Fibroblast of mammary gland (primary cell): Measurements from ENCODE around the gene CAPZA2.

Experiments
- DNase-seq: peaks from one replicate; pipeline ENCODE4 v3.0.0-alpha.2; 2010; ENCODE audit warnings: low read depth
- H3K4me3 ChIP-seq: 2 replicates; pipeline ENCODE4 v1.5.1; 2011; ENCODE audit warnings: low read depth, mild to moderate bottlenecking, low read length, moderate library complexity; ENCODE audit not compliant: control insufficient read depth
- TF ChIP-seq, protein P1 (sequence below): conservative IDR thresholded peaks from 2 replicates; pipeline ENCODE4 v1.5.1; 2011; ENCODE audit warnings: low read depth, low read length, inconsistent platforms; ENCODE audit not compliant: control insufficient read depth, insufficient read depth

CAPZA2 gene

DNA sequence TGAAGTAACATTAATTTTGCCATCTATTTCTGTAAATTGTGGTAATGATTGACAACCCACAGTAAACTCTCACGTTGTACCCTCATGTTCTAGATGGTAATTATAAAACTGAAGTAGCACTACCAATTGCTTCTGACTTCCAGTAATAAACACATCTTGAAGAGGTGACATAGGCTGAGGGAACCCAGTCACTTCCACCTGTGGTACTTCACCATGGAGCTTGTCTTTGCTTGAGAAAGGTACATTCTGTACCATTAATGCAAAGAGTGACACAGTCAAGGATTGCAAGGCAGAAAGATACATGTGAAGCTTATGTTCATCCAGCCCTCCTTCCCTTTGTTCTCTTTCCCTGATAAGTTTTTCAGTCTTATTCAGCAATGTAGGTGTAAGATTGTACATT, 11.2 kb downstream of the CAPZA2 start:
- TF ChIP-seq, protein P1, sequence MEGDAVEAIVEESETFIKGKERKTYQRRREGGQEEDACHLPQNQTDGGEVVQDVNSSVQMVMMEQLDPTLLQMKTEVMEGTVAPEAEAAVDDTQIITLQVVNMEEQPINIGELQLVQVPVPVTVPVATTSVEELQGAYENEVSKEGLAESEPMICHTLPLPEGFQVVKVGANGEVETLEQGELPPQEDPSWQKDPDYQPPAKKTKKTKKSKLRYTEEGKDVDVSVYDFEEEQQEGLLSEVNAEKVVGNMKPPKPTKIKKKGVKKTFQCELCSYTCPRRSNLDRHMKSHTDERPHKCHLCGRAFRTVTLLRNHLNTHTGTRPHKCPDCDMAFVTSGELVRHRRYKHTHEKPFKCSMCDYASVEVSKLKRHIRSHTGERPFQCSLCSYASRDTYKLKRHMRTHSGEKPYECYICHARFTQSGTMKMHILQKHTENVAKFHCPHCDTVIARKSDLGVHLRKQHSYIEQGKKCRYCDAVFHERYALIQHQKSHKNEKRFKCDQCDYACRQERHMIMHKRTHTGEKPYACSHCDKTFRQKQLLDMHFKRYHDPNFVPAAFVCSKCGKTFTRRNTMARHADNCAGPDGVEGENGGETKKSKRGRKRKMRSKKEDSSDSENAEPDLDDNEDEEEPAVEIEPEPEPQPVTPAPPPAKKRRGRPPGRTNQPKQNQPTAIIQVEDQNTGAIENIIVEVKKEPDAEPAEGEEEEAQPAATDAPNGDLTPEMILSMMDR, result no peak
- DNase-seq, result no peak
- H3K4me3 ChIP-seq, result no peak overlapping the region

DNA sequence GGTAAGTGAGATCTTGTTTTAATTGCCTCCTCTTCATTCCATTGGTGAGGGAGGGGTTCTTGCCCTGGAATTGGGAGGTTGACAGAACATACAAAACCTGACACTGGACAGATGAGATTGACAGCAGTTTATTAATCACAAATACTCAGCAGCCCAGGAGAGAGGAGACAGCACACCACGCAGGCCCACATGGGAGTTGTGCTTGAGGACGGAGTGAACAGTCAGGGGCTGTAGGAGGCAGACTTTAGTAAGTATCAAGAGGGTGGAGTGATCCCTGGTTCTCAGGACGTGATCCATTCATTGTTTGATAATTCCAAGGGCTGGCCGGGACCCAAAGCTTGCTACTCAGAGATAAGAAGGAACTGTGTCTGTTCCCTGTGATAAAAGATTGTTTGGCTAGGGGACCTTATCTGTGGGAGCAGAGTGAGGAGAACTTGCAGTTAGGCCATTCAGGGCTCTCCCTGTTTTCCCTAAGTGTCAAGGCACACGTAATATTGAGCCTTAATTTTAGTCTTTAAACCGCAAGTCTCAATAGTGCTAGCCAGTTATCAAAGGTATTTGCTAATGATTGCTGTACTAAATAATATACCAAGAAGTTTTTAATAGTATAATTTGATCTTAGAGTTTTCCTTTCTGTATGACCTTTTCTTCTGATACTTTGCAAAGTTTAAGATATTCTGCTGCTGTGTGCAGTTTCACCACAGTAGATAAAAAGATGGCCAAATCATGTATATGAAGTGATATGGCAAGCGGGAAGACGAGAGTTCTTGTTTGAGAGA, 14.5 kb downstream of the CAPZA2 start:
- TF ChIP-seq, protein P1, result no peak
- no peak for DNase-seq
- H3K4me3 ChIP-seq, result no peak overlapping the region

DNA sequence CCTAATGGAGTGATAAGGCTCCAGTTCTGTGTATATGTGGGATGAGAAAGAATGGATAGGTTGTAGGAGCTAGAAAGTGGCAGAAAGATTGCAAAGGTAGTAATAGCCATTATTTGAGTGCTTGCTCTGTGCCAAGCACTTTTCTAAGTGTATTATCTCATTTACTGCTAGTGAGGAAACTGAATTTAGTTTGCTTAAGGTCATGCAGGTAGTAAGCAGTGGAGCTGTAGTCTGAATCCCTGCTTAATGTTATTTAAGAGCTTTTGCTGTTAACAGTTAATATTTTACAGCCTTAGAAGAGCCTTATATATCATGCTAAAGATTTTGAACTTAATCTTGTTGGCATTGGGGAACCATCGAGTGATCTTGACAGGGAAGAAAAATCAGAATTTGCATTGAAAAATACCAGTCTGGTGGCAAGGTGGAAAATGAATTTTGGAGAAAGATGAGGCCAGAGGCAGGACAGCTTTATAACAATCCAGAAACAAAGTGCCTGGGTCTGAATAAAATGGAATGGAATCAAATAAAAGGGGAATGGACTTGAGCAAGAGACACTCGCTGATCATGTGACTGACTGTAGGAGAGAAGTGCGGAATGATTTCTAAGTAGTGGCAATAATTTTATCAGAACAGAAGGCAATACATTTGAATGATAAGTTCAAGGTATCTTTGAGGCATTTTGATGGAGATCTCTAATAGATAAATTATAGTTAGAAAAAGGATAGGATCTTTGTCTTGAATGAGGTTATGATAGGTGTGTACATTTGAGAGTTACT, 15.2 kb downstream of the CAPZA2 start:
- no peak for DNase-seq
- H3K4me3 ChIP-seq, result no peak overlapping the region
- TF ChIP-seq, protein P1, result no peak

DNA sequence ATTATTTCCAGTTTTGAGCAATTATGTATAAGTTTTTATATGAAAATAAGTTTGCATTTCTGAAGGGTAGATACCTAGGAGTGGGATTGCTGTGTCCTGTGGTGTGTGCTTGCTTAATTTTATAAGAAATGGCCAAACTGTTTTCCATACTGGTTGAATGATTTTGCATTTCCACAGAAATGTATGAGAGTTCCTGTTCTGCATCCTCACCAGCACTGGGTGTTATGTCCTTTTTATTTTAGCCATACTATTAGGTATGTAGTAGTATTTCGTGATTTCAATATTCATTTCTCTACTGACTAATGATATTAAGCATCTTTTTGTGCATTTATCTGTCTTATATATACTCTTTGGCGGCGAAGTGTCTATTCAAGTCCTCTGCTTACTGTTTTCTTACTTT, 22.3 kb downstream of the CAPZA2 start:
- no peak for DNase-seq
- H3K4me3 ChIP-seq, result no peak overlapping the region
- TF ChIP-seq, protein P1, result no peak

DNA sequence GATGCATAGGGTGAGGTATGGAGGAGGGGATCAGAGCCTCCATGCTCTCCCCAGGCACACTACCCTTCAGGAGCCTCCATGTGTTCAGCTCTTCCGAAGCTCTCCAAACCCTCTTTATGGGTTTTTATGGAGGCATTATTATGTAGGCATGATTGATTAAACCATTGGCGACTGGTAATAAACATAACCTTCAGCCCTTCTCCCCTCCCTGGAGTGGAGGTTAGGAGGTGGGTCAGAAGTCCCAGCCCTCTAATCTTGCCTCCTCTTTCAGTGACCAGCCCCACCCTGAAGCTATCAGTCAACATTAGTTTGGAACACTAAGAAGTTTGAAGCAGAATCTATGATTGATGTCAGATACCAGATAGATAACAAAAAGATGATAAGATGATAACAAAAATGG, 23.3 kb downstream of the CAPZA2 start:
- H3K4me3 ChIP-seq, result no peak overlapping the region
- no peak for DNase-seq
- TF ChIP-seq, protein P1, result no peak

DNA sequence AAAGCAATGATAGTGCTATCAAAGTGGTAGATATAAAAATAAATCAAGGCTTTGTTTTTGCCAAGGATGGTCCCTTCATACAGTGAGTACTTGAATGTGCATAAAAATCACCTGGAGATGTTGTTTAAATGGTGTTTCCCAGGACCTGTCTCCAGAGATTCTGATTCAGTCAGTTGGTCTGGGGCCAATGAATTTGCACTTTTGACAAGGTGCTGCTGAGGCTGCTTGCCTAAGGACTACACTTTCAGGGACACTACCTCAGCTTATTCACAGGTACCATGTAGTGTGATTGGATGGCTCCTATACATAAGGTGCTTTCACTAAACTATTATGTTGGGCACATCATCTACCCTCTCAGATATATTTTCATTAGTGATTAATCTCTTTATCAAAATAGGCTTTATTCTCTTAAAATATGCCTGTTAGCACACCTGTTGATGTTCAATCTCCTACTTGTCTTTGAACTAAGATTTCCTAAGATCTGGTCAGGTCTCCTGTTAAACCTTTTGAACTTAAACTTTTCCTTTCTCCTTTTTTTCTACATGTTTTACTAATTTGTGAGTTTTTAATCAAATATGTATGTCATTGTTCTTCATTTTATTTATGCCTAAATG, 24.3 kb downstream of the CAPZA2 start:
- H3K4me3 ChIP-seq, result no peak overlapping the region
- no peak for DNase-seq
- TF ChIP-seq, protein P1, result no peak
